SKM-1 (cell line): ENCODE results near the gene DGKG.

Source experiments
- DNase-seq: peaks from one replicate; lab custom pipeline; 2025; ENCODE audit not compliant: unreplicated experiment; lab: John Stamatoyannopoulos, UW

DGKG gene

GRCh38 chr3:186320862-186321568 is 41.0 kb downstream of the DGKG start:
- DNase-seq, result no peak

DNA sequence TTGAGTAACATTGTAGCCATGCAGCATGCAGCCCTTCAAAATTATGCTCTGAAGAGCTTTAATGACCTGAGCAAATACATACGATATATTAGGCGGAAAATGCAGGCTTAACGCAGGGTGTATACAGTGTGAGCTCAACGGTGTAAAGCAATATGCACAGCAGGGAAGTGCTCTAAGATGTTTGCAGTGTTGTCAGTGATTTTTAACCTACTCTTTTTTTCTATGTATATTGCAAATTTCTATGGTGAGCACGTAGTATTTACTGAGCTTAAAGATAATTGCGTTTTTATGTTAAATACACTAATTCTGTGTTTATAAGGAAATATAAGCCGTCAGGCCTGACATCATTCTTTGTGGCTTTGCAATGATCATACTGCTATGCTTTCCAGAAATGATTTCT is 42.1 kb downstream of the DGKG start:
- DNase-seq, result no peak

DNA sequence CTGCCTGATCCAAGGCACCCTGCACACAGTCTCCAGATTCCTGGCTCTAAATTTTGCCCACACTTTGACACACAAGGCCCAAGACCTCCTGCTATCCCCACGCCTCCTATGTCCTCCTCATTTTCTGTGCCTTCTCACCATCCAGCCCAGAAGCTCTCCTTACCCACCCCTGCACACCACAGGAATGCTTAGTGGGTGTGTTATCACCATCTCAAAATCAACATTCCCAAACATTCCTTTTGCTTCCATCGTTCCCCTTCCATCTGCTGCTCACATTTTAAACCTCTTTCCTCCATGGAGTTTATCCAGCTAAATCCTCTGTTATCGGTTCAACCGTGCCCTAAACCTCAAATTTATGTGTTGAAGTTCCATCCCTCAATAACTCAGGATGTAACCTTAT is 43.9 kb downstream of the DGKG start:
- no peak for DNase-seq

GRCh38 chr3:186317478-186317877 is 44.6 kb downstream of the DGKG start:
- DNase-seq, result no peak

- no peak for DNase-seq
Measured at GRCh38 chr3:186316666-186317260, 45.3 kb downstream of the DGKG start.

DNA sequence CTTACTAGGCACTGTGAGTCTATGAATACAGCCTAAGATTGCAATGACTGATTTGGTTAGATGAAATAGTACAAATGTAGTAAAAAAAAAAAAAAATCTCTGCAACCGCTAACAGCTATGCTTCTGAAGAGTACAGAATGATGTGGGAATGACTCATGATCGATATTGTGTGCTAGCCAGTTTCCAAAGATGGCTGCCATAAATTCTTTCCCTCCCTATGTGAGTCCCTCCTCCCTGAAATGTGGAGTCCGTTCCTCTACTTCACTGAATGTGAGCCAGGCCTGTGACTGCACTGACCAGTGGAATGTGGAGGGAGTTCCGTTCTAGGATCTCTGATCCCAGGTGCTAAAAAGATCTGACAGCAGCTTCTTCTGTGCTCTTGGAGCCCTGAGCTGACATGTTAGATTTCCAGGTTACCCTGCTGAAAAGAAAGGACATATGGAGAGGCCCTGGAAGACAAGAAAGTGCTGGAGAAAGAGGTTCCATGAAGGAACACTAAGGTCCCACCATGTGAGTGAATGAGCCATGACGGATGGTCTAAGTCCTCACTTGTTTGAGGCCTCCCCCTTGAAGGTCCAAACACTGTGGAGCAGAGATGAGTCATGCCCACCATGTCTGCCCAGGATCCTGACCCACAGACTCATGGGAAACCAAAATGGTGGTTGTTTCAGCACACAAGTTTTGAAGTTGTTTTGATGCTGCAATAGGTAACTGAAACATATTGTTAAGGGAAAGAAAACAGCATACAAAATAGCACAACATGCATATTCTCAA is 46.3 kb downstream of the DGKG start:
- DNase-seq, result no peak

GRCh38 chr3:186314896-186315295 is 47.1 kb downstream of the DGKG start:
- no peak for DNase-seq

DNA sequence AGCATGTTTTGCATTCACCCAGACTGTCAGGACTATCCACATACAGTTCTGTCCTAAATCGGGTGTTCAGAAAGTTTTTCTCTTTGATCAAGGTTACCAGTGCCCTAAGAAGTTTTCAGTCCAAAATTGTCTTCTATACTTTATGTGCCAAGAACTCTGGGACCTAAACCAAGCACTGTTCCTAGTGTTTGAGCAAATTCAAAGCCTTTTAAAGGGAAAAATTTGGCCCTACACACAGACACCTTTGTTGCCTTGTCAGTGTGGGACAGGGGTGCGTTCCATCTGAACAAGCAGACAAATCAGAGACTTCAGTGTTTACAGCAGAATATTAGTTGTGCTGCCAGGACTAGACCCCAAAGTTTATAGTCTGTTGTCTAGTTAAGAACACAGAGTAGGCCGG is 50.6 kb downstream of the DGKG start:
- DNase-seq, result no peak

- no peak for DNase-seq
Measured at GRCh38 chr3:186308549-186308948, 53.5 kb downstream of the DGKG start.

- no peak for DNase-seq
Measured at GRCh38 chr3:186307594-186308221, 54.3 kb downstream of the DGKG start.

DNA sequence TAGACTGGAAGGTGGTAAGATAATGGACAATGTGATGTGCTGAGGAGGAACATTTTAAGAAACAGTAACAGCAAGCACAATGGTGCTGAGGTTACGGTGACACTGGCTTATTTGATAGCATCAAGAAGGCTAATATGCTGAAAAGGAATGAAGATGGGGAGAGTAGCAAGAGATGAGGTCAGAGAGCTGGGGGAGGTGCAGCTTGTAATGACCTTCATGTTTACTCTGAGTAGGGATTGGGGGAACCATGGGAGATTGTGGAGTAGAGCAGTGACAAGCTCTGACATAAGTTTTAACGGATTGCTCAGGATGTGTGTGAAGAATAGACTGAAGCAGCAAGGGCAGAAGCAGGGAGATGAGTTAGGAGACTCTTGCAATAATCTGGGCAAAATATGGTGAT is 56.7 kb downstream of the DGKG start:
- no peak for DNase-seq

DNA sequence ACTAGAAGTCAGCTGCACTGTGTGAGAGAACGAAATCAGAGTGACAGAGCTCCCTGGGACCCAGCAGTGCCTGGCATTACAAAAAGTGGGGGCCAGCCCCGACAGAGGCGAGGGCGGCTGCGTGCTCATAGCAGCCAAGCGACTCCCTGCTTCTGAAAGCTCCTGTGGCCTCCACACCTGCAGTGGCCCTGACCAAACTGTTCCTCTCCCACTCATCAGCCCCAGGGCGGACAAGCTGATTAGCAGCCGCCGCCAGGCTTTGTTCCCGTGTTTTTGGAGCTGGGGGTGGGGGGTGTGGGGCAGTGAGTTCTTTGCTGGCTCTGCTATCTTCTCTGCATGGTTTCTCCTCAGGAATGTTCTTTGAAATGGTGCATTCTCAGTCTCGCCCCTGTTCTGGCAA is 58.1 kb downstream of the DGKG start:
- DNase-seq, result no peak

DNA sequence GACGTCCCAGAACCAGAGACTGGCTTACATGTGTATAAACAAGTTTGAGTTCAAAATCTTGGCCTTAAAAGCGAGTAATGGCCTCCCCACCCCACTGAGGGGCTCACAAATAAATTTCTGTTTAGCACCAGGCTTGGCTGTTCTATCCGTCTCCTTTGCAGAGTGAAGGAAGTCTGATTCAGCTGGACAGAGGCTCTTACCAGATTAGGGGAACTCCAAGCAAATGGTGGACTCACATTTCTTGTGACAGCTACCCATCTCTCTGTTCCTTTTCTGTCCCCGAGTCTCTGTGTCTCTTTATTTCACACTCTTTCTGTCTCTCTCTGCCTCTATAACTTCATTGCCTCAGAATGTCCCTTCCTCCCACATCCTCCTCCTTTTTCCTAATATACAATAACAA is 62.7 kb downstream of the DGKG start:
- DNase-seq, result no peak

DNA sequence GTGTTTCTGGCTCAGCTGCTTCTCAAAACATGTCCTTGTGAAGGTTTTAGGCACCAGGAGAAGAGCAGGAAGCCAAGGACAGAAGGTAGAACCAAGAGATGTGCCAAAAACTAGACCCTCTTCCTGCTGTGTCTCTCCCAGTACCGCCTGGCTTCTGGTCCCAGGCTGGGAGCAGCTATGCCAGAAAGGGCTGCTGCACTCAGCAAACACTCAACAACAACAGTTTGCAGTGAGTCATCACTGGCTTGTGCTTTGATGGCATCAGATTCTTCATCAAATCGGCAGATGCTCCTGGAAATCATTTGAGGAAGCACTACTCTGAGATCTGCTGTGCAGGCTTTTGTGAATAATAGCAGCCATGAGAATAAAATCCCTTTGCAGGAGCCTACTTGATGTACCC is 63.2 kb downstream of the DGKG start:
- no peak for DNase-seq

- no peak for DNase-seq
Measured at GRCh38 chr3:186290796-186291195, 71.2 kb downstream of the DGKG start.

- no peak for DNase-seq
Measured at GRCh38 chr3:186287711-186288110, 74.3 kb downstream of the DGKG start.

GRCh38 chr3:186286114-186286513 is 75.9 kb downstream of the DGKG start:
- DNase-seq, result no peak

DNA sequence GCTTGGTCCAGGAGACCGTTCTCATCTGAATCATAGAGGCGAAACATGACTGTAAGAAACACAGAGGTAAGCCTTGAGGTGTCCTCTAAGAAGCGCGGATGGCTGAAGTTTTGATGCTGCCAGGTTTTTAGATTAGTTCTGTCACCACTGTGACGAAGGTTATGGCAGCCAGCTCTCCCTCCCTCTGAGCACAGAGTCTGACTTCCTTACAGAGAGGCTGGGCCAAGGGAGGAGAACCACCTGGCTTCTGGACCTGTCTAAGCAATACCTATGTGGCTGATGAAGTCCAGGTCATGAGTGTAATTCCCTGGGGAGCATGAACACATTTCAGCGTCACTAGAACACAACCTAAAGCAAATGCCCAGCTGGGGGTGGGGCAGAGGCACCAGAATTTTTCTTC is 77.4 kb downstream of the DGKG start:
- no peak for DNase-seq

DNA sequence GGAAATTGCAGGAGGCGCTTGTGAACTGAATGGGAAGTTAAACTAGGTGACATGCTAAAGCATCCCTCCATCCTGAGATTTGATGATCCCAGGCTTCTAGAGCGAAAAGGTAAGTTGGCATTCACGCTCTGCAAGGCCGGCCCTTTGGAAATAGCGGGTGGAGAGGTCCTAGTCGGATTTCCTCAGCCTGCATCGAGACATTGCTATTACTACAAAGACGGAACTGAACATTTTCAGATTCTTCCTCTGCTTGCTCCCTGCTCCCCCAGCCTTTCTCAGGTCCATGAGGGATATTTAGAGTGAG is 77.7 kb downstream of the DGKG start:
- DNase-seq, result no peak

- DNase-seq, result no peak
Measured at GRCh38 chr3:186283651-186284348, 78.2 kb downstream of the DGKG start.

DNA sequence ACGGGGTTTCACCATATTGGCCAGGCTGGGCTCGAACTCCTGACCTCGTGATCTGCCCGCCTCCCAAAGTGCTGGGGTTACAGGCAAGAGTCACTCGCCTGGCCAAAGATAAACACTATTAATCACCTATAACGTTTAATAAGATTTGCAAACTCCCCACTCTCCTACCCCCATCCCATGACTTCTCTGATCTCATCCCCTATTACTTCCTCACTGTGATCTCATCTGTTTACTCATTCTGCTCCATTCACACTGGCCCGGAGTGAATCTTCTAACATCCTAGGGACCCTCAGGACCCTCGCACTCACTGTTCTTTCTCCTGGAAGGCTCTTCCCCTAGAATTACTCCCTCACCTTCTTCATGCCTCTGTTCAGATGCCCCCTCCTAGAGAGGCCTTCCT is 78.9 kb downstream of the DGKG start:
- DNase-seq, result no peak
